HG03066 (cell line): ENCODE data around the gene TMEM30B.
"Not testable (repeated sequence)": the region's sequence is repeated elsewhere in the genome, so short reads cannot be mapped to it uniquely, and the experiment has no call there.

Experiments
- ATAC-seq: cut with Tn5 transposase; IDR thresholded peaks from one replicate; pipeline ENCODE4 v1.9.1; 2021; ENCODE audit warnings: low read depth; ENCODE audit not compliant: unreplicated experiment

Gene TMEM30B

DNA sequence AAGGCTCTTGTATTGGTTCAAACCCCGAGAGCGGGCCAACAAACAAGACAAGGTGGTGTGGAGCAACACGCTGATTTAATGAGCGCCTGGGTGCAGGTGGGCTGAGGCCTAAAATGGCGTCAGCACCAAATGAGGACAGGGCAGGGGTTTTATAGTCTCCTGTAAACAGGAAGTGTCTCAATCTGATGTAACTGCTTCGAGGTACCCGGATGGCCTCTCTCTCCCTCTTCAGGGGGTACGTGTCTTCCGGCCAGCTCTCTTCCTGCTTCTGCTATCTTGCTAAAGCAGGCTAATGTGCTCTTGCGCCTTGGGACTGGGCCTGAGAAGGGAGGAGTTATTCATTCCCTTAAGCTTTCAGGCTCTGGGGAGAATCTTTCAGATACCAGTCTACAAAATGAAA, 41.9 kb downstream of the TMEM30B start:
- ATAC-seq = not testable (repeated sequence)

DNA sequence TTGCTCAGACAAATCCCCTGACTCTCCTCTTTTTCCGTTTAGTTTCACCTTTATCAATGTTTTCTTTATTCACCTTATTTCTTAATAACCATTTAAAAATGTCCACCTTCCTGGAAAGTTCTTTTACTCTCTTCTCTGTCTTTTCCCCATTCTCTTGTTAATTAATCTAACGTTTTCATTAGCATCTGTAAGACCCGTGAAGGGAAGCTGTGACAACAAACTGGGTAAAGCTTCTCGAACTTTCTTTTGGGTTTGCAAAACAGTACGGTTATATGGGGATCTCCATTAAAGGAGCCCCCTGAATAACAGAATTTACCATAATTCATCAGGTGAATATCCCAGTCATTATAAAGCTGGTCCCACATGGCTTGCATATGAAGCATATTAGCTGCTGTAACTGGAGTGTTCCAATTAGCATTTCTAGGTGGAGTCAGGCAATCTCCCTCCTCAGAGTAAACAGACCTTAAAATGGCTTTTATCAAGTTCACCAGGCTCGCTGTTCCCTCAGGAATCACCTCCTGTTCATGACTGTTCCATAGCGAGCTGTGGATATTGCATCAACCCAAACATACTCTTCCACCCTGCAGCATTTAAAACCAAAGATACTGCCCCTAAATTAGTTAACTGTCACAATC, 42.4 kb downstream of the TMEM30B start:
- no peak for ATAC-seq

DNA sequence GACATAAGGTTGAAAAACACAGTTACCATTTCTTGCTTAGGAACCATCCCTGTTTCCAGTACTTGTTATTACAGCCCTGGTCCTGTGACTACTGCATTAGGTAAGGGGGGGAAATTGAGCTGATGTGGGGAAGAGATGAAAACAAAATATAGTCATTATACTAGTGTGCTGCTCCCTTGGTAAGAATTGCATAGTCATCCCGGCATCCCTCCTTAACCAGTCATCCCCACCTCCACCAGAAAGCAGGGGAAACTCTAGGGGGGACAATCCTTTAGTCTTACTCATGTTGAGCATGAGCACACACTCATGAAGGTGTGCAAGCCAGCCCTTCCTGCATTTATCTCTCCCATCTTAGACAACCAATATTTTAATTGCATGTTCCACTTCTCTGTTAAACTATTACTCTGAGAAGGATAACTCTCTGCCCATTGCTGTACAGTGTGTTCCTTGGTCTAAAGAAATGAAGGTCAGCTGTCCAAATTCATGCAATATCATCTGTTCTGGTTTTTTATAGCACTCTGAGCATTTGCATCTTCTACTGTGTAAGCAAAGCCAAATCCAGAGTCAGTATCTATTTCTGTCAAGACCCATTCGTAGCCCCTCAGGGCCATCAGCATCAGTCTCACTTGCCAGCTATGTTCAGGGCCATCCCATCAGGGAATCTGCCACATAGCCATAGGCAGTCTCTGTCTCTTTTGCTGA, 46.8 kb downstream of the TMEM30B start:
- ATAC-seq = no peak

DNA sequence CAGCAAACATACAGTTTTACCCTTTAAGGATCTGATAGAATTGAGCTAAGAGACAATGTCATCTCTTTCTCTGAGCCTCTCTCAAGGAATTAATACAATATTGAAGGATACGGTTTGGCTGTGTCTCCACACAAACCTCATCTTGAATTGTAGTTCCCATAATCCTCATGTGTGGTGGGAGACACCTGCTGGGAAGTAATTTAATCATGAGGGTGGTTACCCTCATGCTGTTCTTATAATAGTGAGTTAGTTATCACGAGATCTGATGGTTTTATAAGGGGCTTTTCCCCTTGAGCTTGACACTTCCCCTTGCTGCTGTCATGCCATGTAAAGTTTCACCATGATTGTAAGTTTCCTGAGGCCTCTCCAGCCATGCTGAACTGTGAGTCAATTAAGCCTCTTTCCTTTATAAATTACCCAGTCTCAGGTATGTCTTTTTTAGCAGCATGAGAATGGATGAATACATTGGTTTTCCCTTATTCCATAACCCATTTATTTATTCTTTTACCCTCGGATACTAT, 47.6 kb downstream of the TMEM30B start:
- ATAC-seq = no peak

DNA sequence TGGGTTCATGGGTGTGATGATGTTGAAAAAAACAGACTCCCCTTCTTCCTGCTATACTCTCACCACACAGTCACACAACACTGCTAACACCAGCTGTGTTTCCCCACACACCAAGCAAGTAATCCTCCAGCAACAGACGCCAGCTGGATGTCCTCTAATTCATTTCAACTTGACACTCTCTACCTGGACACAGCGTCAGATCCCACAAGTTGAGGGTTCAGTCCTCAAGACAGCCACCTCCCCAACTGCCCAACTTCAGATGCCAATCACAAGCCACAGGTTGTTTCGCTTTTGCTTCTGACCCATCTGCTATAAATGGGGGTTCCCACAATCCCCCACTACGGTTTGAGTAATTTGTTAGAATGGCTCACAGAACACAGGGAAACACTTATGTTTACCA, 49.3 kb downstream of the TMEM30B start:
- ATAC-seq = no peak

DNA sequence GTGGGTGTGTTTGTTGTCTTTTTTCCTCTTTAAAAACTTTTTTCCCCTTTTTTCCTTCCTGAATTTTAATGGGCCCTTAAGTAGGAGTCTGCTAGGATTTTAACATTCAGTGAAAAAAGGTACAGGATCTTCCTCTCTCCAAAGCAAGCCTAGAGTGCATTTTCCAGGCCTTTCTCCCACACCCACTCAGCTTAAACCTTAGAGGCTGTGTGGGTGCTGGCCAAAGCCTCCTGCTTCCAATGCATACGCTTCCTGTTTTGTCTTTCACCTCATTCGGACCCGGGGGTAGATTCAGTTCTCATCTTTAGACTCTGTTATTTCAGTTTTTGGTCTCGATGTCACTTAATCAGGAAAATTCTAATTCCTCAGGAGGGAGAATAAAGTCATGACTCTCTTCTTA, 51.2 kb downstream of the TMEM30B start:
- no peak for ATAC-seq

DNA sequence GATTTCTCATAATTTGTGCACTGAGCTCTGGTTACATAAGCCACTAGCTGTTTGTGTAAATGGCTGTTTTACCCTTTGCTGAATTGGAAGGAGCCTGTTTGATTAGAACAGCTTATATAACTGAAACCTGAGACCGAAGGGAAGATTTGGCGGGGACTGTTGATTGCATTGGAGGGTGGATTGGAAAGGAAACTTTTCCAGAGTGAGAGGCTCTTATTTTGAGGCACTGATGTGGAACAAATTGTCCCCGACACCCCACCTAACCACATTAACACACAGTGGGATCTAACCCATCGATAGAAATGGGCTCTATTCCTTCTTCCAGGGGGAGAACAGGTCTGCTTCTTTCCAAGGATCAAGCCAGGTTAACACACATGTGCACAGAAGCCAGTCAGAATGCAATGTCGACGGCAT, 51.7 kb downstream of the TMEM30B start:
- ATAC-seq = no peak

DNA sequence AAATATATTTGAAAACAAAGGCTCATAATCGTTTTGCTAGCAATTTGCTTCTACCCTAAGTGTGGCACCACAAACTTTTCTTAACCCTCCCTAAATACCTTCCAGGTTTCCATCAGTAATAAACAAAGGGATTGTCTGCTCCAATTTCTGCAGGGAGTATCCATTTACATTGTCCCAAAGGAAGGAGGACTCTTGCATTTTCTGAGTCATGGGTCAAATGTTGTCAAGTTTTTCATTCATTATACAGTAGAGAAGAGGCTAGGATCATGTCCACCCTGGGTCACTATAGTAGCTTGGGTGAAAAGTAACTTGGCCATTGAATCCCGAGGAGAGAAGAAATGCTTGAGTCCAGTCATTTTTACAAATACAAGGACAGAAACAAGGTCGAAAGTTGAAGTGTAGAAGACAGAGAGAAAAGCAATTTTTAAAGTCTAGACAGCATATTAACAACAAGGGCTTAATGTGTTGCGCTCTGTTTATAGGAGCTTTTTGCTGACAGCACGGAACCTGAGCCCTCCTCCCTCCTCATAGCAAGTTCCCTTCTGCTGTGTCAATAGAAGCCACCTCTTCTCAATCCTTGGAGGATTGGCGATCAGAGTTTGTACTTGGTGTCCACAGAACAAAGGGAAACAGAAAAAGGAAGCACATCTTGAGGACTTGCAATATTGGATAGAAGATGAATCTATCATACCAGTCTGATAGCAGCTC, 53.1 kb downstream of the TMEM30B start:
- no peak for ATAC-seq
